ENCODE measurements around the gene NFATC3. TPM values are rescaled to one million over a fixed set of nuclear protein-coding genes. Genes with fewer than 3 reads are reported as not detected.

NFATC3 gene
- total RNA-seq, 1 donor from 2014 or later = 74.5 TPM

GRCh38 chr16:68247932-68248331 is 162.8 kb downstream of the NFATC3 start:
- Histone ChIP-seq H3K36me3 (peaks cover 30% of the 10 kb centered on the region), H3K27ac (peak overlapping the region; percentile 47), H3K4me1 (peaks cover 22% of the 10 kb centered on the region), H3K4me3 (peak overlapping the region; percentile 0), H3K27me3 (no peaks in the 10 kb centered on the region), H3K9me3 (no peaks in the 10 kb centered on the region)
- intact Hi-C loops (cut with DNase I) = loop anchor here (10.0 kb wide), 1 partner anchor 887 kb away; the partner anchor contains the start of genes CHTF8 and UTP4
- DNase-seq (no peak), ATAC-seq (no peak)
- no peak for TF ChIP-seq CTCF (IDR thresholded peaks at IDR 0.05)

GRCh38 chr16:68249371-68249770 is 164.2 kb downstream of the NFATC3 start:
- no peaks in the 10 kb centered on the region for H3K27me3 ChIP-seq
- H3K27ac ChIP-seq = no peak overlapping the region
- peaks cover 40% of the 10 kb centered on the region for H3K36me3 ChIP-seq
- DNase-seq (no peak), ATAC-seq (no peak)
- H3K4me3 ChIP-seq = no peak overlapping the region
- TF ChIP-seq CTCF (IDR thresholded peaks at IDR 0.05) = no peak
- intact Hi-C loops (cut with DNase I) = loop anchor here (10.0 kb wide), 1 partner anchor 885 kb away; the partner anchor contains the start of genes CHTF8 and UTP4
- H3K9me3 ChIP-seq = no peaks in the 10 kb centered on the region
- H3K4me1 ChIP-seq = peaks cover 19% of the 10 kb centered on the region

- H3K27me3 ChIP-seq = no peaks in the 10 kb centered on the region
- H3K36me3 ChIP-seq = peaks cover 56% of the 10 kb centered on the region
- ATAC-seq (no peak), DNase-seq (no peak)
- no peak for TF ChIP-seq CTCF (IDR thresholded peaks at IDR 0.05)
- H3K4me1 ChIP-seq = peaks cover 12% of the 10 kb centered on the region
- H3K27ac ChIP-seq = no peak overlapping the region
- H3K9me3 ChIP-seq = no peaks in the 10 kb centered on the region
- H3K4me3 ChIP-seq = no peak overlapping the region
- intact Hi-C loops (cut with DNase I) = no loop called here
These were observed 165.8 kb downstream of the NFATC3 start for GRCh38 chr16:68250951-68251350.

GRCh38 chr16:68251832-68252231 is 166.7 kb downstream of the NFATC3 start:
- Histone ChIP-seq H3K4me3 (no peak overlapping the region), H3K27me3 (no peaks in the 10 kb centered on the region), H3K9me3 (no peaks in the 10 kb centered on the region), H3K4me1 (peaks cover 5% of the 10 kb centered on the region), H3K27ac (no peak overlapping the region), H3K36me3 (peaks cover 60% of the 10 kb centered on the region)
- TF ChIP-seq CTCF (IDR thresholded peaks at IDR 0.05) = no peak
- no peak for DNase-seq
- intact Hi-C loops (cut with DNase I) = no loop called here
- ATAC-seq = no peak

GRCh38 chr16:68252383-68252782 is 167.2 kb downstream of the NFATC3 start:
- Histone ChIP-seq H3K4me1 (peaks cover 5% of the 10 kb centered on the region), H3K9me3 (no peaks in the 10 kb centered on the region), H3K27me3 (no peaks in the 10 kb centered on the region), H3K36me3 (peaks cover 60% of the 10 kb centered on the region), H3K4me3 (no peak overlapping the region), H3K27ac (no peak overlapping the region)
- ATAC-seq (no peak), DNase-seq (no peak)
- TF ChIP-seq CTCF (IDR thresholded peaks at IDR 0.05) = no peak
- intact Hi-C loops (cut with DNase I) = no loop called here

- Histone ChIP-seq H3K36me3 (peaks cover 60% of the 10 kb centered on the region), H3K27ac (no peak overlapping the region), H3K27me3 (no peaks in the 10 kb centered on the region), H3K9me3 (no peaks in the 10 kb centered on the region), H3K4me1 (no peaks in the 10 kb centered on the region), H3K4me3 (no peak overlapping the region)
- no peak for DNase-seq
- no peak for ATAC-seq
- intact Hi-C loops (cut with DNase I) = no loop called here
- TF ChIP-seq CTCF (IDR thresholded peaks at IDR 0.05) = no peak
These were observed 168.6 kb downstream of the NFATC3 start for GRCh38 chr16:68253721-68254120.
